ENCODE data around the gene VPS41. TPM values are rescaled to one million over a fixed set of nuclear protein-coding genes. Genes with fewer than 3 reads are reported as not detected.
"Not testable (repeated sequence)": the region's sequence is repeated elsewhere in the genome, so short reads cannot be mapped to it uniquely, and the experiment has no call there.

The VPS41 gene
- 10 to 100 TPM; 71.7 to 84.6 TPM for total RNA-seq

DNA sequence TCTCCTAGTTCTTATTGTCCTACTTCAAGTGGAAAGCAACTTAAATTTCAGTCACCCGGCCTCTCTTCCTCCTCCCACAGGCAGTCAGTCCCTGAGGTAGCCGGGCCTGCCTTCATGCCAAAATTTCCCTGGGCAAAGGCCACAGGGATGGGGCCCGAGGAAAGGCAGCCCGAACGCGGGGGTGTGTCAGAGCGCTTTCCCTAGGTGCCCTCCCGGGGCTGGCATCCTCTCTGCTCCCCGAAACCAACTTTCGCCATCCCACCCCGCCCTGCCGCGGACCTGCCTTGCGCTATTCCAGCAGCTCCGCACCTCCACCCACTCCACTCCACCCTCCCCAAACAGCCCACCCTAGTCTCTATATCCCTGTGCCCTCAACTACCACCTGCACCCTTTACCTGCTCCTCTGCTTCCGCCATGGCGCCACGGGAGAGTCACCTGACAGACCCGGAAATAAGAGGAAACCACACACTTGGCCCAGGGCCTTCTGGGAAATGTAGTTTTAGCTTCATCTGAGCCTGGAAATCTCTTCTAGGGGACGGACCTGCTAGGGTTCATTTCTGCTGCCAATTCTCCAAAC lies at the start of gene VPS41:
VPS41 (minus strand) TSS at position 433 of the 577 bp plus-strand sequence; CDS start at position 416, 17 bp downstream.
- Mint-ChIP-seq H3K27ac (peak within 1 kb of the TSS; percentile 99), H3K9me3 (no peaks in the 10 kb centered on the region), H3K36me3 (peaks cover 10 to 15% of the 10 kb centered on the region in 2 donors)
- peak; percentile 69 to 78 for DNase-seq (ENCODE audit: low spot score in 2 of 2)
- ATAC-seq, result peak; percentile 93 to 99

DNA sequence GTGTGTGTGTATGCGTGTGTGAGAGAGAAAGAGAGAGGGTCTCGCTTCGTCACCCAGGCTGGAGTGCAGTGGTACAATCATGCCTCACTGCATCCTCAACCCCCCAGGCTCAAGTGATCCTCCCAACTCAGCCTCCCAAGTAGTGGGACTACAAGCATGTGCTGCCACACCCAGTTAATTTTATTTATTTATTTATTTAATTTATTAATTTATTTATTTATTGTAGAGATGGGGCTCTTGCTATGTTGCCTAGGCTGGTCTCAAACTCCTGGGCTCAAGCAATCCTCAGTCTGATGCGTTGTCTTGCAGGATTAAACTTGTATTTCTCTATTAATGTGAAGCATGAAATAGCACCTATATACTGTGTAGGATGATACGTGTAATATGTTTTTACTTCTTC lies 46.9 kb upstream of the VPS41 start:
- no peak for DNase-seq (ENCODE audit: low spot score in 2 of 2)
- ATAC-seq, result no peak
- no peaks in the 10 kb centered on the region for H3K9me3 Mint-ChIP-seq
- no peaks in the 10 kb centered on the region for H3K36me3 Mint-ChIP-seq
- no peak overlapping the region for H3K27ac Mint-ChIP-seq

DNA sequence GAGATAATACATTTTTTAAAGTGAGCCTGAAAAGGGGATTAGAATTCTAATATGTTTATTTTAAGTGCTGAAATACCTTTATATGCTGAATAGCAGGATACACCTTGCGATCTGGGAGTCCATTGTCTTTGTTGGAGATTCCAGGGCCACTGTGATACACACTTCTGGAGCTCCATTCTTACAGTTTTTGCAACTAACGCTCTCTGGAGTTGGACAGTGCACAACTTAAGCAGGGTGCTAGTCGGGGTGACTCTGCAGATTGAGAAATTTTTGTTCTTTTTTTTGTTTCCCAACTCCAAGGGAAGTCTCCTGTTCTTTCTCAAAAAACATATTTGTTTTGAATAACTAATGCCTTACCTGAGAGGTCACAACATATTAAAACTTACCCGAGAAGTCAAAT lies 45.0 kb upstream of the VPS41 start:
- DNase-seq (ENCODE audit: low spot score in 2 of 2) (no peak), ATAC-seq (no peak)
- no peaks in the 10 kb centered on the region for H3K36me3 Mint-ChIP-seq
- no peak overlapping the region for H3K27ac Mint-ChIP-seq
- H3K9me3 Mint-ChIP-seq, result no peaks in the 10 kb centered on the region

DNA sequence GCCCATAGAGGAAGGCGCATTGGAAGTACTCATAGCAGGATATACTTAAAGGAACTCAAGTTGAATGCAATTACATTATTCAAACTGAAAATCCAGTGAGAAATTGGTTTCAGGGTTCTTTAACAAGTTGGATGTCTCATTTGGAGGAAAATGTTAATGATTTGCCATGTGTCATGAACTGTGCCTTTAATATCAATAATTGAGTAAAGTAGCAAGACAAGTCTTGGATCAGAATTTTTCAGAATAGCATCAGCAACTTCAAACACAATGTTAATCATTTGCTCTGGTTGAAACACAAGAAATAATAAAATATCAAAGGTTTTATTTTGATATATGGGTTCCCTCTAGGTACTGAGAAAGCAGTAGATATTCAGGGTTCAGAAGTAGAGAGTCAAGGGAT lies 44.2 kb upstream of the VPS41 start:
- DNase-seq (ENCODE audit: low spot score in 2 of 2), result no peak
- H3K27ac Mint-ChIP-seq, result no peak overlapping the region
- no peaks in the 10 kb centered on the region for H3K36me3 Mint-ChIP-seq
- no peaks in the 10 kb centered on the region for H3K9me3 Mint-ChIP-seq
- no peak for ATAC-seq

DNA sequence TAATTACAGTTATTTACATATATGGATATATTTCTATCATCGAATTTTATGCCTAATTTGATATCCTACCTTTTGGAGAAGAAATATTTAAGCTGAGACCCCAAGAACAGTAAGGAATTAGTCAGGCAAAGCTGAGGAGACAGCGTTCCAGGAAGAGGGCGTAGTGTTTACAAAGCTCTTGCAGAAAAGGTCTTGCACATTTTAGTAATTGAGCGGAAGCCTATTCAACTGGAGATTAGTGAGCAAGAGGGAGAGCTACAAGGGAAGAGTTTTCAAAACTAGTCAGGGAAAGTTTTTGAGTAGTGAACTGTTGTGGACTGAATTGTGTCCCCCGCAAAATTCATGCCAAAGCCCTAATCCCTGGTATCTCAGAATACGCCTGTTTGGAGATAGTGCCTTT lies 42.2 kb upstream of the VPS41 start:
- Mint-ChIP-seq H3K36me3 (no peaks in the 10 kb centered on the region), H3K9me3 (no peaks in the 10 kb centered on the region), H3K27ac (no peak overlapping the region)
- ATAC-seq (no peak), DNase-seq (ENCODE audit: low spot score in 2 of 2) (no peak)

GRCh38 chr7:38950309-38950708 lies 41.3 kb upstream of the VPS41 start:
- no peak for ATAC-seq
- Mint-ChIP-seq H3K27ac (no peak overlapping the region), H3K9me3 (no peaks in the 10 kb centered on the region), H3K36me3 (no peaks in the 10 kb centered on the region)
- DNase-seq (ENCODE audit: low spot score in 2 of 2), result no peak

GRCh38 chr7:38947541-38947940 lies 38.5 kb upstream of the VPS41 start:
- H3K9me3 Mint-ChIP-seq; H3K36me3 Mint-ChIP-seq; H3K27ac Mint-ChIP-seq; DNase-seq (ENCODE audit: low spot score in 2 of 2); ATAC-seq: not testable (repeated sequence)

- Mint-ChIP-seq H3K36me3 (no peaks in the 10 kb centered on the region), H3K9me3 (no peaks in the 10 kb centered on the region), H3K27ac (no peak overlapping the region)
- no peak for DNase-seq (ENCODE audit: low spot score in 2 of 2)
- ATAC-seq, result no peak
These were observed 33.5 kb upstream of the VPS41 start for GRCh38 chr7:38942431-38943051.

- no peak overlapping the region for H3K27ac Mint-ChIP-seq
- no peak for DNase-seq (ENCODE audit: low spot score in 2 of 2)
- H3K9me3 Mint-ChIP-seq, result no peaks in the 10 kb centered on the region
- no peak for ATAC-seq
- H3K36me3 Mint-ChIP-seq, result no peaks in the 10 kb centered on the region
These were observed 31.8 kb upstream of the VPS41 start for GRCh38 chr7:38940774-38941173.

- no peak overlapping the region for H3K27ac Mint-ChIP-seq
- H3K36me3 Mint-ChIP-seq, result no peaks in the 10 kb centered on the region
- DNase-seq (ENCODE audit: low spot score in 2 of 2) (no peak), ATAC-seq (no peak)
- no peaks in the 10 kb centered on the region for H3K9me3 Mint-ChIP-seq
These were observed 29.6 kb upstream of the VPS41 start for GRCh38 chr7:38938589-38938988.

DNA sequence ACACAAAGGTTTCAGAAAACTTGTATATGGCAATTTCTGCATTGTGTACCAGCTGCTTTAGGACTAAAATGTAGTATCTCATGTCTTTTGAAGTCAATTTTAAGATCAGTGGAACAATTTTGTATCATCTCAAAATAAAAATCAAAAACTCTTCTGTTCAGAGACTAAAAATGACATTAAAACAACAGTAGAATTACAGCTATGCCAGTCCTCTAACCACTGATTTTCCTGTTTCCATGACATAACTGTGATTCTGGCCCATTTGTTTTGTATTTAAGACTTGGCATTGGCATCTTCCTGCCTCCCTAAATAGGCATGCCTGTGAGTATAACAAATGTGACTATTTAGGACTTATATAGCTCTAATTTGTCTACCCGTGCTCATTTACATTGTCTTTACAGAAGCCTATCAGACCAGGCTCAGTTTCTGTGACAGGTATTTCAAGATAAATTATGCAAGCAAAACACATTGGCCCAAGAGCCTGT lies 29.1 kb upstream of the VPS41 start:
- Mint-ChIP-seq H3K27ac (no peak overlapping the region), H3K36me3 (no peaks in the 10 kb centered on the region), H3K9me3 (no peaks in the 10 kb centered on the region)
- DNase-seq (ENCODE audit: low spot score in 2 of 2) (no peak), ATAC-seq (no peak)

- ATAC-seq (no peak), DNase-seq (ENCODE audit: low spot score in 2 of 2) (no peak)
- Mint-ChIP-seq H3K9me3 (no peaks in the 10 kb centered on the region), H3K36me3 (no peaks in the 10 kb centered on the region), H3K27ac (no peak overlapping the region)
These were observed 27.6 kb upstream of the VPS41 start for GRCh38 chr7:38936641-38937040.

GRCh38 chr7:38934536-38934935 lies 25.5 kb upstream of the VPS41 start:
- H3K36me3 Mint-ChIP-seq, result no peaks in the 10 kb centered on the region
- no peaks in the 10 kb centered on the region for H3K9me3 Mint-ChIP-seq
- ATAC-seq, result no peak
- H3K27ac Mint-ChIP-seq, result no peak overlapping the region
- DNase-seq (ENCODE audit: low spot score in 2 of 2), result no peak

GRCh38 chr7:38934051-38934450 lies 25.1 kb upstream of the VPS41 start:
- no peak overlapping the region for H3K27ac Mint-ChIP-seq
- ATAC-seq, result no peak
- H3K36me3 Mint-ChIP-seq, result no peaks in the 10 kb centered on the region
- no peaks in the 10 kb centered on the region for H3K9me3 Mint-ChIP-seq
- DNase-seq (ENCODE audit: low spot score in 2 of 2), result no peak

- DNase-seq (ENCODE audit: low spot score in 2 of 2), result peak in 1 of 2 donors; percentile 67
- no peaks in the 10 kb centered on the region for H3K36me3 Mint-ChIP-seq
- H3K9me3 Mint-ChIP-seq, result no peaks in the 10 kb centered on the region
- ATAC-seq, result peak in 1 of 2 donors; percentile 40
- no peak overlapping the region for H3K27ac Mint-ChIP-seq
These were observed 23.6 kb upstream of the VPS41 start for GRCh38 chr7:38932509-38933168.

- Mint-ChIP-seq H3K9me3 (no peaks in the 10 kb centered on the region), H3K27ac (no peak overlapping the region), H3K36me3 (no peaks in the 10 kb centered on the region)
- DNase-seq (ENCODE audit: low spot score in 2 of 2) (no peak), ATAC-seq (no peak)
These were observed 20.6 kb upstream of the VPS41 start for GRCh38 chr7:38929460-38930171.

DNA sequence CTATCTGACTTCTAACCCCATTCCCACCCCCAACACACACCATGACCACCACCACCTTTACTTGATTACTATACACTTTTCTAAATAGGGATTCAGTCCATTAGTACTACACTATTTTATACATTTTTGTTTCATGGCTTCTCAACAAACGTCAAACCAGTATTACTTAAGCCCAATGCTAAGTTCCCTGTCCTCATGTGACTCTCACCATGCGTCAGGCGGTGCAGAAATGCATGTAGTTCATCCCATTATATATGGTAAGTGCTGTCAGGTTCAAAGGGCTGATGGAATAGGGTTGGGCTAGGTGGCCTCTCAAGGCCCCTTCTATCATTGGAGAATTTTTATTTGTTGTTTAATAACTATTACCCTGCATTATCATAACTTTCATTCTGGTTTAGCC lies 19.5 kb upstream of the VPS41 start:
- ATAC-seq (no peak), DNase-seq (ENCODE audit: low spot score in 2 of 2) (no peak)
- Mint-ChIP-seq H3K36me3 (no peaks in the 10 kb centered on the region), H3K27ac (no peak overlapping the region), H3K9me3 (no peaks in the 10 kb centered on the region)
